Urothelium cell line (cell line): Measurements from ENCODE around the gene ERAL1.
"Not testable (repeated sequence)": the region's sequence is repeated elsewhere in the genome, so short reads cannot be mapped to it uniquely, and the experiment has no call there.

Experiments used
- DNase-seq: peaks from one replicate; pipeline ENCODE4 v3.0.0; 2011; ENCODE audit warnings: low spot score, mixed read lengths
- FAIRE-seq: peaks from 2 replicates; lab custom pipeline; 2011; peaks lifted over from hg19 to GRCh38; lab: Jason Lieb, UNC

The ERAL1 gene

DNA sequence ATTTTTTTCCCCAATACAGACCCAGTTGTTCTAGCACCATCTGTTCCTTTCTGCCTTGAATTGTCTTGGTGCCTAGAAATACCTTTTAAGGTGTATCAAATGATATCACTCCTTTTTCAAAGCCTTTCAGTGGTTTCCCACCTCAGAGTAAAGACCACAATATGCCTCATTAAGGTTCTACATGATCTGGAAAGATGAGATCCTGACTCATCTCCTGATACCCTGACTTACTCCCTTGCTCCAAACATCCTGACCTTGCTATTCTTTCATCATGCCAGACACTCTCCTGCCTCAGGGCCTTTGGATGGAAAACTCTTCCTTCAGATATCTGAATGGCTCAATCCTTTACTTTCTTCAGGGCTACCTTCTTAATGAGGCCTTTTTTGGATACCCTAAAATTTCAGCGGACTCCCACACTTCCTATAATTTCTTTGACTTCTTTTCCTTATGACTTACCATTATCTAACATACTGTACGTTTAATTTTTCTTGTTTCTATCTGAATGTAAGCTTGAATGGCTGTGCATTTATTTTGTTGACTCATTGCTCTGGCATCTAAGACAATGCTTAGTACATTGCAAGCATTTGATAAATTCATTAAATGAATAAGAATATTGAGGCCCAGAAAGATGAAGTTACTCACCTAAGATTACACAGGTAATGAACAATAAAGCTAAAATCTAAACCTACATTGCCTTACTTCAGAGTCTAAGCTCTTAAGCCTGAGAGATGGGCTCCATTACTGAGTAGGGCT, 23.5 kb downstream of the ERAL1 start:
- FAIRE-seq (no peak), DNase-seq (no peak)

DNA sequence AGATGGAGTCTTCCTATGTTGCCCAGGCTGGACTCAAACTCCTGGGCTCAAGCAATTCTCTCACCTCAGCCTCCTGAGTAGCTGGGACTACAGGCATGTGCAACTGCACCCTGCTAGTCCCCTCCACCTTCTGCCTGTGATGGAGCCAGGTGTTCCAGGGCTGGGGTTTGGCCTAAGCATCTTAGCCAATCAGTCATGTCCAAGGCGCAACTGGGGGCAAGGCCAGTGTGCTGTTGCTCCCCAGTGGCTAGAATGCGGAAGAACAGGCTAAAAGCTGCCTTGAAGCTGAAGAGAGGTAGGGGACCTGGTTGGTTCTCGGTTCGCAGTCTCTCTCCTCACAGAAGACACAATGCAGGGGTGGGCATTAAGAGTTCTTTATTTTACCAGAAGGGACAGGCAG, 24.2 kb downstream of the ERAL1 start:
- peak; percentile 47 for DNase-seq
- FAIRE-seq = no peak

DNA sequence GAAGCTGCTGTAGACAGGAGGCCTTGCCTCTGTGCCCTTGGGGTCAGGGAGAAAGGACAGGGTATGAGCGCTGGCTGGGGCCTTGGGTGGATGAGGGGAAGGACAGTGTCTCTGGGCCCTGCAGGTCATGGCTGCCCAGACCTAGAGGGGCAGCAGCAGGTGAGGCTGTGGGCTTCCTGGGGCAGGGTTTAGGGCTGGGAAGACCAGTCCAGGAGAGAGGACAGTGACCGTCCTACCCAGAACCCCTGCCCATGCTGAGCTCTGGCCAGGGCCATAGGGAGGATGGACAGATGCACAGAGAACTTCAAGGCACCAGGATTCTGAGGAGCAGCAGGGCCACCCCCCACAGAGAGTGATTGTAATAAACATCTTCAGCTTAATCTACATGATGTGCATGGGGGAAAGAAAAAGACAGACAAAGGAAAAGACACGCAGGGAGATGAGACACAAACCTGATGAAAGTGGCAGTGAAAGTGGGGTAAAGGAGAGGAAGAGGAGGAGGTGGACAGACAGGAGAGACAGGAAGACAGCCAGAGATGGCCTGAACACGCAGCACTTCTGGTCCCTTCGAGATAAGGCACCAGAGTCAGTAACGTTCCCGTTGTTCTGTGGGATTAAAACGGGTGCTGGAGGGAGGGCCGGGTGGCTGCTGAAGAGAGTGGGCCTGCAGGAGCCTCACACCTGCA, 25.2 kb downstream of the ERAL1 start:
- FAIRE-seq (no peak), DNase-seq (no peak)

DNA sequence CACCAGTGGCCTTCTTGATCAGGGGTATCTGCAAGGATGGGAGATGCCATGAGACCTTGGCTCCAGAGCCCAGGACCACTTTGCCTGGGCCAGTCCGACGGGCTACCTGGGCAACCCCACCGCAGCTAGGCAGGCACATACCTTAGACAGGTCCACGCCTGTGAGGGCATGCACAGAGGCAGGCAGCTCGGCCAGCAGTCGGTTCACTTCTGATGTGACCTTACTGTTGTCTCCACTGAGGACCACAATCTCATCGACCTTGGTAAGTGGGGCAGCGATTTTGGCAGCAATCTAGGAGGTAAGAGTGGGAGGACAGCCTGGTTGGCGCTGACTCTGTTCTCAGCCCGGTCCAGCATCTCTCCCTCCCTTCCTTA, 25.7 kb downstream of the ERAL1 start:
- DNase-seq = no peak
- FAIRE-seq = no peak

DNA sequence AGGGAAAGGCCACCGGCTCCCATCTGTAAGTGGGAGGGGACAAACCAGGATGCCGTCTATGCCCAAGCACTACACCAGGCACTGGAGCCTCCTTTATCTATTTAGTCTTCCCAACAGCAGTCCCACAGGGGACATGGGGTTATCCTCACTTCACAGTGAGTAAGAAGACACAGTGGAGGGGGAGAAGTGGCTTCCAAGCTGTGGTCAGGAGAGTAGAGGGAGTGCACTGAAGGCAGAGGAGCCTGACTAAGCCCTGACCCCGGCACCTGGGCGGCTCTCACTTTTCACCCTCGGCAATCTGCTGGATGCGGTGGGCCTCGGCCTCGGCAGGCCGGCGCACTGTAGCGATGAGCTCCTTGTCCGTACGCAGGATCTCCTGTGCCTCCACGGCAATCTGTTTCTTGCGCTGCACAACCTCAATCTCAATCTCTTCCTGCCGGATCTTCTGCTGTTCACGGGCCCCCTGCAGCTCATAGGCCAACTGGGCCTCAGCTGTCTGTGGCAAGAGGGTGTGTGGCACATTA, 26.8 kb downstream of the ERAL1 start:
- DNase-seq = no peak
- no peak for FAIRE-seq

DNA sequence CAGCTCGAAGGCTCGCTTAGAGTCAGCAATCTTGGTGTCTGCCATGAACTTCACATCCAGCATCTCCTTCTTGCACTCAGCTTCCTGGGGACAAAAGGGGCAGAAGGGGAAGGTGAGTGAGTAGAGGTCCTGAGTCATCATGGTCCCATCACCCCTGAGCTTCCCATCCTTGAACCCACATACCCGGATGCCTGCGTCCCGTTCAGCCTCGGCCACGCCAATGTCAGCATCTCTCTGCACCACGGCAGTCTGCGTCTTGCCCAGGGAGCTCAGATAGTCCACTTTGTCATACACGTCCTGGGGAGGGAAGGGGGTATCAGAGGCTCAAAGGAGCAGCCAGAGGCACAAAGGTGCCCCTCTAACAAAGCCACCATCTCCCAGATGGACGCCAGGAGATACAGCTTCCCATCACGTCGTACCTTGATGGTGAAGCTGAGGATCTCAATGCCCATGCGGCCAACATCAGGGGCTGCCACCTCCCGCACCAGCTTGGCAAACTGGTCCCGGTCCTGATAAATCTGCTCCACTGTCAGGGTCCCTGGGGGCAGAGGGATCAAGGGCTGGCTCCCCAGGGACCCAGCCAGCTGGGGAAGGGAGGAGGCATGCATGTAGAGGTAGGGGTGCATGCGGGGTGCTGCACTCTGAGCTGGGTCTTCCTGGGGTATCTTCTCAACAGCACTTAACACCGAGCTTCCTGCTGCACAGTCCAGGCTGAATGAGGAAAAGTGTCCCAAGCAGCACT, 27.5 kb downstream of the ERAL1 start:
- FAIRE-seq = no peak
- DNase-seq = no peak

DNA sequence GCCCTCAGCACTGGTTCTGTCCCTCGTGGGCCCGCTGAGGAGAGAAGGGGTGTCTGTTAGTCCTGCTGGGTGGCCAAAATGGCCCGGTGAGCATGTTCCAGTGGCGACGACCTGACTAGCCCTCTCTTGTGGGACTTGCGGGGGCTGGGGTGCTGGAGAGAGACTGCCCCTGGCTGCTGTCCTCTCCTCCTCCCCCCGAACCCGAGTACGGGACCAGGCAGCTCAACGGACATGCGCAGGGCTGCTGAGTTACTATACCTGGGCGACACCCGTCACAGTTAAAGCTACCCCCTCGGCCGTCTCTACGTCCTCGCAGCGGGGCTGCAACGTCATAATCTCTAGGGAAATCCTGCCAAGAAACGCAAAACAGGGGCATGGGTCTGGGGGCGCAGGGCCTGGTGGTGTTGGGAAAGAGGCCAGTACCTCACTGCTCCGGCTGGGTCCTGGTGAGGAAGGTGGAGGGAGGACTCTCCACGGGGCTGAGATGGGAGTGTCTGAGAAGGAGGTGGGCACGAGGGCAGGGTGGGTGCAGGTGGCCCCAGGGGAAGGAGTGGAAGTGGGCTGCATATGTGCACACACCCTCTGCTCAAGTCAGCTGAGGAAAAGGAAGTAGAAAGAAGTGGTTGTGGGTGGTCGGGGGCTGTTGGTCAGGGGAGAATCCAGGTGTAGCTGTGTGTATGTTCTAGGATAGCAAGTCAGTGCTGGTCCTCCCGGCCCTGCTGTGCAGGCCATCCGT, 29.3 kb downstream of the ERAL1 start:
- peak; percentile 52 for FAIRE-seq

DNA sequence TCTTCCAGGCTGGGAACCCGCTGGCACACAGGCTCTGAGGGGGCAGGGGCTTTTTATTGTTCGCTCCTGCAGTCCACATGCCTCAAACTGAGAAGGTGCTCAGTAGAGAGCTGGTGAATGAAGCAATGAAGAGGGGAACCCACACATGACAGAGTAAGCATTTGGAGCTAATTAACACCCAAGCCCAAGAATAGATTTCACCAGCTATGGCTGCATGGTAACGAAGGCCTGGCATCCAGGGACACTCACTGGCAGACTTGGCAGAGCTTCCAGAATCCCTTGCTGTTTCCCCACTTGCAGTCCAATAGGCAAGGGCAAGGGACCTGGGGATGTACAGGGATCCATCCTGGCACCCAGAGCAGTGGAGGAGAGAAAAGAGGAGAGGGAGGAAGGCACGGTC, 30.5 kb downstream of the ERAL1 start:
- FAIRE-seq = no peak
- DNase-seq = no peak

More for the DNA sequence above, 29.3 kb downstream of the ERAL1 start:
- DNase-seq = no peak

DNA sequence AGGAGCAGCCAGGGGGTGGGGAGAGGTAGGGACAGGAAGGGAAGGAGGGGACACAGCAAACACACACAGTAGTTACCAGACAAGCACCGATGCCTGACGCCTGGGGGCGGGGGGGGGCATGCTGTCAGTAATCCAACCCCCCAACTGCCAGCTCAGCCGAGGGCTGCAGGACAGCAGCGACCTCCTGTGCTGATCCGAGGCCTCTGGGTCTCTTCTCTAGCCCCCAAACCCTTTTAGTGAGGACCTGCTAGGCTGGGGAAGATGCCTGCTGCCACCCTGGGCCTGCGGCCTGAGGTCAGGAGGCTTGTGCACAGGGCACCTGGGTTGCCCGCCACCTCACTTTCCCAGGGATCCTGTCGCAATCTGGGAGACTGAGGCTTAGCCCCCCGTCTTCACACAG, 31.1 kb downstream of the ERAL1 start:
- no peak for FAIRE-seq
- no peak for DNase-seq

DNA sequence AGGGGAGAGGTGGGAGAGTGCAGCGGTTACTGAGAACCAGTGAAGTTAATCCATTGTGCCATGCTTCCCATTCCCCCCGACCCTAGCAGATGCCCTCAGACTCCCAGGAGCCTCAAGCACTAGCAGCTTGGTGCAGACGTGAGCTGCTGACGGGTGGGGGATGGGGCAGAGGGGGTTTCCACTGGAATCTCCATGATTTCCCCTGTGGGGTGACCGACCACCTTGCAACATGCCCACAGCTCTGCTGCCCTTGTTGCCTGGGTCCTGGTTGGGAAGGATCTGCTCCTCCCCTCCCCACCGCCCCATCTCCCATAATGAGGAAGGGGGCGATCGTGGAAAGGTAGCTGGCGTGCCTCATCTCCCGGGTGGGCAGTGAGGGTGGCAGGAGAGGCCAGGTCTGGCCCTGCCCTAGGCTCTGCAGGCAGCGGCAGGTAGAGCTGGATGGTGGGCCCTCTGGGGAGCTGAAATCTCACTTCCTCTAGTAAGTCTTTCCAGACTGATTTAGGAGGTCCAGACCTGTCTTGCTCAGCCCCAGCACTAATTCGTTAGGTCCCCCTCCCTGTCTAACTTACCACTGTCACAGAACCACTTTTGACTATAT, 33.2 kb downstream of the ERAL1 start:
- FAIRE-seq = no peak

DNA sequence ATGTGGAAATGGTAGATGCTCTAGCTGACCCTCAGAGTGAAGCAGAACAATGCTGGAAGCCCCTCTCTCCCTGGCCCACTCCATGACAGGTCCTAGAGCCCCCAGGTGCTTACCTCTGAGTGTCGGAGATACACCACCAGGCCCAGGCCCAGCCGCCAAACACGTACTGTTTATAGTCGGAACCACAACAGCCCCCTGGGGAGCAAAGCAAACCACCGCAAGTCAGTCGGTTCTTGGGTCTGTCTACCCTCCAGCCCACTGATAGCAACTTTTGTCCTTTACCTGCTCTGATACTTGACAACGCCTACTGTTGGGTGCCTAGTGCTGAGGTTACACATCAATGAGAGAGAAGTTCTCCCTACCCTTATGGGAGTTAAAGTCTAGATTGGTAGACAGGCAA, 34.0 kb downstream of the ERAL1 start:
- no peak for FAIRE-seq

More for the DNA sequence above, 33.2 kb downstream of the ERAL1 start:
- no peak for DNase-seq

DNA sequence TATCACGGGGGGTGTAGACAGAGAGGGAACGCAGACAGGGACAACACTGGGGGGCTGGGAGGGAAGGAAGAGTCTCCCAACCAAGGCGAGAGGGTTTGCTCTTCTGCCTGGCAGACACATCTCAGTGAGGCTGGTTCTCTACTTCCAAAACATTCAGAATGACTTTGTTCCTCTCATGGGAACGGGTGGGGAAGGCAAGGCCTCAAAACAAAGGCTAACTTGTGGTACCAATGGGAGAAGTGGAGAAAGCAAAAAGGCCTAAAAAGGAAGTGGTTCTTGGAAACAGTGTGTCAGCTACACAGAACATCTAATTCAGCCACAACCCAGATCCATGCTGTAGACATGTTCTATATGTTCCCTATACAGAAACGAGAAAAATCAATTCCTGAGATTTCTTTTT, 35.2 kb downstream of the ERAL1 start:
- DNase-seq (no peak), FAIRE-seq (no peak)

More for the DNA sequence above, 34.0 kb downstream of the ERAL1 start:
- DNase-seq = no peak

DNA sequence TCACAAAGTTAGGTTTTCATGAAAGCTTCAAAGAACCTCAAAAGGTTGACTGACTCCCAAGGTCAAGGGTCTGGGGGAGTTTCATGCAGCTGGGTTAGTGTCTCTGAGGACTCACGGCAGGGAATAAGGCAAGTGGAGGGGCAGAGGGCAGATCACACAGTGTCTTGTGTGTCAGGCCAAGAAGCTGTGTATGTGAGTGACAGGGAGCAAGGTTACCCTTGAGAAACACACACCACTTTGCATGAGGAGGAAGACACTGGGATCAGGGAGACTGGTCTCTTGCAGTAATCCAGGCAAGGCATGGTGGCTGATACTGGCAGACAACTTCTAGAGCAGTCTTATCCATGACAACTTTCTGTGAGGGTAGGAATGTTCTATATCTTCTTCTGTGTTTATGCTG, 36.4 kb downstream of the ERAL1 start:
- FAIRE-seq = no peak
- DNase-seq = no peak

DNA sequence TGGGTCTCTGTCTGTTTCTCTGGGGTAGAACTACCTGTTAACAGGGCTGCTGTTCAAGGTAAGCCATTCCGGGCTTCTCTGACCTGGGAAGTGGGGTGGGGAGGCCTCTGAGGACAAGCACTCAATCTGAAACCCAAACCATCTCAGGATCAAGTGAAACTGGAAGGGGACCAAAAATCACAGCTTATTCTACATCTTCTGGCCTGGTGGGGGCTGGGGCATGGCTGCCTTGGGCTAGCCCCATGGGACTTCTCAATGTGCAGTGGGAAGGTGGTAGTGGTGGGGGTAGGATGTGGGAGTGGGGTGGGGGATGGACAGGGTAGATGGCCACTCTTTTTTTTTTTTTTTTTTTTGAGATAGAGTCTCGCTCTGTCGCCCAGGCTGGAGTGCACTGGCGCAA, 37.2 kb downstream of the ERAL1 start:
- FAIRE-seq (no peak), DNase-seq (no peak)

DNA sequence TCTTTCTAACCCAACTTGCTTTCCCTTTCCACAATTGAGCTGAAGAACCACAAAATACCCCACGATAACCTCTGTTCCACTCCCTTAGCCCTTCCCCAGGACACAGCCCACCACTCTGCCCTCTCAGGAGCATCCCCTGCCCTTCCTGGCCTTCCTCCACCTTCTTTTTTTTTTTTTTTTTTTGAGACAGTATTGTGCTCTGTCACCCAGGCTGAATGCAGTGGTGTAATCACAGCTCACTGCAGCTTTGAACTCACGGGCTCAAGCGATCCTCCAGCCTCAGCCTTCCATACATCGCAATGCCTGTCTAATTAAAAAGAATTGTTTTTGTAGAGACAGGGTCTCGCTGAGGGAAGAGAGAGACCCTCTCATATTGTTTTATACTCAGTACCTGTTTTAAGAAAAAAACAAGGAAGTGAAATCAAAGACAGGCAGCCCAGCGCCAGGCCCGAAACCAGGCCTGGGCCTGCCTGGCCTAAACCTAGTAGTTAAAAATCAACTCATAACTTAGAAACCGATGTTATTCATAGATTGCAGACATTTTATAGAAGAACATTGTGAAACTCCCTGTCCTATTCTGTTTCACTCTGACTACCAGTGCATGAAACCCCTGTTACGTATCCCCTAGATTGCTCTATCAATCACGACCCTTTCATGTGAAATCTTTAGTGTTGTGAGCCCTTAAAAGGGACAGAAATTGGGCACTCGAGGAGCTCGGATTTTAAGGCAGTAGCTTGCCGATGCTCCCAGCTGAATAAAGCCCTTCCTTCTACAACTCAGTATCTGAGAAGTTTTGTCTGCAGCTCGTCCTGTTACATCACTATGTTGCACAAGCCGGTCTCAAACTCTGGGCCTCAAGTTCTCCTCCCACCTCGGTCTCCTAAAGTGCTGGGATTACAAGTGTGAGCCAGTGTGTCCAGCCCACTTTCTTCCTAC, 38.7 kb downstream of the ERAL1 start:
- not testable (repeated sequence) for DNase-seq, FAIRE-seq

DNA sequence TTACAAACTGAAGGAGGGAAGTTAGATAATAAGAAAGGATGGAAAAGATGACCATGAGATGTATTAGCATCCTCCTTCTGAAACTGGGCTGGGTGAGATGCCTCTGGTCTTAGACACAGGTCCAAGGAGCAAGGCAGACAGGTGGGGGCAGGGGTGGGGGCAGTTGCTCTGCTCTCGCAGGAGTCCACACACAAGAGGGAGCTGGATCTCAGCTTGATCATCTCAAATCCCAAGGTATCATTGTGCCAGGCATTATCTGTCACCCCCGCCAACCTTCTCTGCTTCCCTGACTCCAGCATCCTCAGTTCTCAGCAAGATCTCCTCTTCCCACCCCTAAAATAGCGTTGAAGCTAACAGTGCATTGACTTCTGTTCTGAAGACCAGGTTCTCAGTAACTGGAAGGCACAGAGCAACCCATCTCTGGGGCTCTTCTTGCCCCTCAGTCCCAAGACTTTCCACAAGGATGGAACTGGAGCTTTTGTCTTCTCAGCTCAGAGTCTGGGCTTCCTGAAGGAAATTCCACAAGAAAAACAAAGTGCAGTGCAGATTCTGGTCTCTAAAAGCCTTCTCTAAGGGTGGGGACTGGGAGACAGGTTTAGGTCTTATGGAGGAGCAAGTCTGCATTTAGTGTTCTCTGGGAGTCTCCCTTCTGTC, 41.1 kb downstream of the ERAL1 start:
- DNase-seq (no peak), FAIRE-seq (no peak)

DNA sequence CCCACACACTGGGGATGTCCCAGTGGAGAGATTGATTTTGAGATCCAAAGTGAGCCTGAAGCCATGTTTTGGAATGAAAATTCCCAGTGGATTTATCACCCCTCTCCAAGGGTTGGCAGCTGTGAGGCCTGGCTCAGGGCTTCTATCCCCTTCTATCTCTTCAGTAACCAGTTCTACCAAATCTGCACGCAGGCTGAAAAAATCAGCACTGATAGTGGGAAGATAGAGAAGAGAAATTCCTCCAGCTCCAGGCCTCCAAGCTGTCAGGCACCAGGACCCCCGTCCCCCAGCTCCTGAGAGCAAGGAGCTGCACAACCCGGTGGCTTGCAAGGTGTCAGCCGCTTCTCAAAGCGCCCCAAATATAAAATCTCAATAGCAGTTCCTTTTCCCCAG, 41.7 kb downstream of the ERAL1 start:
- DNase-seq (no peak), FAIRE-seq (no peak)

DNA sequence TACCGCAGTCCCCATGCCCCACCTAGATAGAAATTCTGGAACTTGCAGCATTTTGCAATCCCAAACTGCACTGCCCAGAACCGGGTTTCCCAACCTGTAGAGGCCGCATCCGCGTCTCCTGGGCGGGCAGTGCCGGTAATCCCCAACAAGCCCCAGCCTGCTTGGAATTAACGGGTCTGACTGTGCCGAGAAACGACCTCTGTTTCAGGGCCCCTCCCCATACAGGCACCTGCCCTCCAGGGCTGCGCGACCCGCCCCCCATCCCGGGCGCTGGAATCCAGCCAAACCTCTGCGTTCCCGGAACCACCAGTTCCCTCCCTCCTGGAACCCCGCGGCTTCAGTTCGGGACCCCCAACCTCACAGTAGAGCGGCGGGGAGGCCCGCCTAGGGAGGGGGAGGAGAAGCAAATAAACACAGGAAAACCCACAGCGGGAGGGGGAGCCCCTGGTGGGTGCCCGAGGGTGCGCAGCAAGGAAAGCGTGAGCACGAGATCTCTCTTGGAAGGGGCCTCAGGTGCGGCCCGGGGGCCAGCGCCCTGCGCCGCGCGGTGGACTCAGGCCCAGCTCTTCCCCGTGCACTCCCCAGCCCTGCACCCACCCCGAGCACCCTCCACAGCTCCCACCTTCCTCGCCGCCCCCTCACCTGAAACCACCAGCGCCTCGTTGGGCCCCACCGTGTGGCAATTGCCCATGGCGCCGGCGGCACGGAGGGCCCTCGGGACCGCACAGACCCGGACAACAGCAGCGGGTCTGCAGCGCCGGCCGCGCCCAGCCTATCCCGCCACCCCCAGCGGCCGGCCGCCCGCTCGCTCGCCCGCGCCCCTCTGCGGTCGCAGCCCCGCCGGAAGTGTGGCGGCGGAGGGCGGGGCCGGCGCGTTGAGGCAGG, 42.3 kb downstream of the ERAL1 start, which contains the start of gene FLOT2:
TSS of gene FLOT2 (minus strand) at position 850 of the 885 bp plus-strand sequence. CDS start at position 691, 159 bp downstream.
- peak; percentile 70 for DNase-seq
- FAIRE-seq = no peak
